ENCODE data around the gene SFT2D3.

GRCh38 chr2:127713562-127713961, 12.3 kb downstream of the SFT2D3 start:
- TF ChIP-seq CTCF (IDR thresholded peaks at IDR 0.05; ENCODE audit: control extremely low read depth in 1 of 3, insufficient read depth in 1 of 3, low read depth in 1 of 3, low read length in 3 of 3): no peak
- TF ChIP-seq EP300 (IDR thresholded peaks at IDR 0.05; ENCODE audit: borderline replicate concordance in 1 of 2, low read depth in 2 of 2, low read length in 2 of 2): no peak
- TF ChIP-seq POLR2A (IDR thresholded peaks at IDR 0.05; ENCODE audit: control extremely low read depth in 1 of 2, low read depth in 2 of 2, low read length in 2 of 2): no peak
- no peak for TF ChIP-seq POLR2AphosphoS5 (IDR thresholded peaks at IDR 0.05; ENCODE audit: low read depth, low read length)
- TF ChIP-seq FOSL1 (IDR thresholded peaks at IDR 0.05; ENCODE audit: insufficient read depth, low read depth, low read length): no peak
- no peak for TF ChIP-seq USF2 (IDR thresholded peaks at IDR 0.05; ENCODE audit: low read length)
- no peak for TF ChIP-seq TAF1 (IDR thresholded peaks at IDR 0.05; ENCODE audit: low read depth, low read length)
- no peak for TF ChIP-seq KDM5A (IDR thresholded peaks at IDR 0.05; ENCODE audit: low read length)
- TF ChIP-seq SAP30 (IDR thresholded peaks at IDR 0.05; ENCODE audit: insufficient read depth, insufficient replicate concordance, low read length): no peak
- TF ChIP-seq BRCA1 (IDR thresholded peaks at IDR 0.05; ENCODE audit: low read depth, low read length): no peak

Measured in H1 (cell line).